Dermis blood vessel endothelial cell (primary cell): ENCODE measurements around the gene PUDP. TPM values are rescaled to one million over a fixed set of nuclear protein-coding genes. Genes with fewer than 3 reads are reported as not detected.
"Not testable (repeated sequence)": the region's sequence is repeated elsewhere in the genome, so short reads cannot be mapped to it uniquely, and the experiment has no call there.

ENCODE experiments used
- DNase-seq: peaks from one replicate; pipeline ENCODE4 v3.0.0; 2010
- total RNA-seq: library from RNA; depleted of rRNA; stranded (reverse); fragments of >200 nt; gene quantifications from 2 replicates; pipeline ENCODE4 v1.2.3, GENCODE V29; 2014

Gene PUDP
- total RNA-seq, 1 donor from 2014 or later, result 11.4 TPM

- no peak for DNase-seq
Measured at GRCh38 chrX:7072856-7073255, 75.1 kb downstream of the PUDP start.

GRCh38 chrX:7071390-7071789 lies 76.6 kb downstream of the PUDP start:
- no peak for DNase-seq

GRCh38 chrX:7069556-7069955 lies 78.4 kb downstream of the PUDP start:
- DNase-seq, result no peak

GRCh38 chrX:7068939-7069367 lies 79.0 kb downstream of the PUDP start:
- DNase-seq, result peak; percentile 49

- DNase-seq, result no peak
Measured at GRCh38 chrX:7067256-7067655, 80.7 kb downstream of the PUDP start.

- DNase-seq, result no peak
Measured at GRCh38 chrX:7065473-7065872, 82.5 kb downstream of the PUDP start.

GRCh38 chrX:7062903-7063302 lies 85.0 kb downstream of the PUDP start:
- DNase-seq, result no peak

GRCh38 chrX:7062276-7062675 lies 85.7 kb downstream of the PUDP start:
- no peak for DNase-seq

- DNase-seq, result no peak
Measured at GRCh38 chrX:7061429-7061828, 86.5 kb downstream of the PUDP start.

GRCh38 chrX:7060444-7060843 lies 87.5 kb downstream of the PUDP start:
- no peak for DNase-seq

- DNase-seq, result no peak
Measured at GRCh38 chrX:7059859-7060258, 88.1 kb downstream of the PUDP start.

- no peak for DNase-seq
Measured at GRCh38 chrX:7059214-7059838, 88.6 kb downstream of the PUDP start.

- DNase-seq, result no peak
Measured at GRCh38 chrX:7055386-7056137, 92.4 kb downstream of the PUDP start.

GRCh38 chrX:7054219-7055216 lies 93.4 kb downstream of the PUDP start:
- DNase-seq, result no peak

GRCh38 chrX:7052541-7052940 lies 95.4 kb downstream of the PUDP start:
- no peak for DNase-seq

GRCh38 chrX:7050271-7050670 lies 97.7 kb downstream of the PUDP start:
- no peak for DNase-seq

- DNase-seq, result no peak
Measured at GRCh38 chrX:7047951-7048350, 100.0 kb downstream of the PUDP start.

- DNase-seq, result no peak
Measured at GRCh38 chrX:7045238-7045955, 102.6 kb downstream of the PUDP start.

- DNase-seq, result not testable (repeated sequence)
Measured at GRCh38 chrX:7043796-7044433, 104.0 kb downstream of the PUDP start.

- no peak for DNase-seq
Measured at GRCh38 chrX:7028246-7028645, 119.7 kb downstream of the PUDP start.

- DNase-seq, result no peak
Measured at GRCh38 chrX:7027071-7027470, 120.9 kb downstream of the PUDP start.

GRCh38 chrX:7026365-7026764 lies 121.6 kb downstream of the PUDP start:
- not testable (repeated sequence) for DNase-seq
